GM12891 (cell line): ENCODE results near the gene ZNF532.

Experiments
- POLR2A ChIP-seq: IDR thresholded peaks from 2 replicates; pipeline ENCODE4 v1.6.1; 2011; ENCODE audit warnings: low read depth, low read length, control low read depth
- POLR2AphosphoS5 ChIP-seq: IDR thresholded peaks from 2 replicates; pipeline ENCODE4 v1.6.1; 2011; ENCODE audit warnings: low read depth, low read length, control low read depth

- TF ChIP-seq POLR2AphosphoS5: no peak
- no peak for TF ChIP-seq POLR2A
These were observed 36.1 kb upstream of the ZNF532 start for GRCh38 chr18:58828399-58829121.
